ENCODE data around the gene UROC1. TPM values are rescaled to one million over a fixed set of nuclear protein-coding genes. Genes with fewer than 3 reads are reported as not detected.

Gene UROC1
- total RNA-seq, 1 donor from 2014 or later, result not detected

DNA sequence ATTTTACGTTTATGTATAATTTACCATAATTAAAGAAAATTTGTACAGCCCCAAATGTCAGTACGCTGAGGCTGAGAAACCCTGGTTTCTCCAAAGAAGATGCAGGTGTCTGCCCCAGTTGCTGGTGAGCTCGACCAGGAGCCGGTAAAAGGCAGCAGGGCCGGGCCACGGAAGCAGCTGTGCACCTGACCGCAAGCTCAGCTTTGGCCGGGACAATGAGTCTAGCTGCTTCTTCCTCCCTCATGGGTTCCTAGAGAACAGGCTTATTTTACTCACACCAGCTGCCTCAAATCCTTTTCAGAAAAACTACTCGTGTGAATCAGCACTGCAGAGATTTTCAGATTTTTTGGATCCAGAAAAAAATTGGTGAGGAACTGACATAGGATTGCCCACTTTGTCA, 23.8 kb downstream of the UROC1 start:
- Mint-ChIP-seq H3K9me3 (no peaks in the 10 kb centered on the region), H3K27me3 (ENCODE audit: low read depth) (peaks cover 1% of the 10 kb centered on the region), H3K27ac (no peak overlapping the region), H3K36me3 (no peaks in the 10 kb centered on the region), H3K4me3 (no peak overlapping the region), H3K4me1 (no peaks in the 10 kb centered on the region)
- DNase-seq (ENCODE audit: low spot score in 2 of 2, unreplicated experiment in 2 of 2), result no peak
- TF ChIP-seq, protein P1, sequence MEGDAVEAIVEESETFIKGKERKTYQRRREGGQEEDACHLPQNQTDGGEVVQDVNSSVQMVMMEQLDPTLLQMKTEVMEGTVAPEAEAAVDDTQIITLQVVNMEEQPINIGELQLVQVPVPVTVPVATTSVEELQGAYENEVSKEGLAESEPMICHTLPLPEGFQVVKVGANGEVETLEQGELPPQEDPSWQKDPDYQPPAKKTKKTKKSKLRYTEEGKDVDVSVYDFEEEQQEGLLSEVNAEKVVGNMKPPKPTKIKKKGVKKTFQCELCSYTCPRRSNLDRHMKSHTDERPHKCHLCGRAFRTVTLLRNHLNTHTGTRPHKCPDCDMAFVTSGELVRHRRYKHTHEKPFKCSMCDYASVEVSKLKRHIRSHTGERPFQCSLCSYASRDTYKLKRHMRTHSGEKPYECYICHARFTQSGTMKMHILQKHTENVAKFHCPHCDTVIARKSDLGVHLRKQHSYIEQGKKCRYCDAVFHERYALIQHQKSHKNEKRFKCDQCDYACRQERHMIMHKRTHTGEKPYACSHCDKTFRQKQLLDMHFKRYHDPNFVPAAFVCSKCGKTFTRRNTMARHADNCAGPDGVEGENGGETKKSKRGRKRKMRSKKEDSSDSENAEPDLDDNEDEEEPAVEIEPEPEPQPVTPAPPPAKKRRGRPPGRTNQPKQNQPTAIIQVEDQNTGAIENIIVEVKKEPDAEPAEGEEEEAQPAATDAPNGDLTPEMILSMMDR (IDR thresholded peaks at IDR 0.05; ENCODE audit: unreplicated experiment), result no peak

DNA sequence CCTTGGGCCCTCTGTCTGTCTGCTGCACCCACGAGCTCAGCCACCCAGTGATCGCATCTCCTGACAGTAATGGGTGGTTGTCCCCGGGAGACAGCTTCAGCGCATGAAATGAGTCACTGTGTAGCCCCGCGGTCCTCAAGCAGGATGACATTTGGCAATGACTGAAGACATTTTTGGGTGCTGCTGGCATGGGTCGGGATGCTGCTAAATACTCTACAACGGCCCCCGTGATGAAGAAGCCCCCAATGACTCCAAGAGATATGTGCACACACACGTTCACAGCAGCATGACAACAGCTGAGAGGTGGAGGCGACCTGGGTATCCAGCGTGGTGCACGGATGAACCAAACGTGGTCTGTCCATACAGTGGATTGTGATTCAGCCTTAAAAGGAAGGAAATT, 24.5 kb downstream of the UROC1 start:
- Mint-ChIP-seq H3K36me3 (no peaks in the 10 kb centered on the region), H3K27ac (no peak overlapping the region), H3K4me3 (no peak overlapping the region), H3K4me1 (no peaks in the 10 kb centered on the region), H3K9me3 (no peaks in the 10 kb centered on the region), H3K27me3 (ENCODE audit: low read depth) (peaks cover 1% of the 10 kb centered on the region)
- TF ChIP-seq, protein P1 (IDR thresholded peaks at IDR 0.05; ENCODE audit: unreplicated experiment), result no peak
- no peak for DNase-seq (ENCODE audit: low spot score in 2 of 2, unreplicated experiment in 2 of 2)

DNA sequence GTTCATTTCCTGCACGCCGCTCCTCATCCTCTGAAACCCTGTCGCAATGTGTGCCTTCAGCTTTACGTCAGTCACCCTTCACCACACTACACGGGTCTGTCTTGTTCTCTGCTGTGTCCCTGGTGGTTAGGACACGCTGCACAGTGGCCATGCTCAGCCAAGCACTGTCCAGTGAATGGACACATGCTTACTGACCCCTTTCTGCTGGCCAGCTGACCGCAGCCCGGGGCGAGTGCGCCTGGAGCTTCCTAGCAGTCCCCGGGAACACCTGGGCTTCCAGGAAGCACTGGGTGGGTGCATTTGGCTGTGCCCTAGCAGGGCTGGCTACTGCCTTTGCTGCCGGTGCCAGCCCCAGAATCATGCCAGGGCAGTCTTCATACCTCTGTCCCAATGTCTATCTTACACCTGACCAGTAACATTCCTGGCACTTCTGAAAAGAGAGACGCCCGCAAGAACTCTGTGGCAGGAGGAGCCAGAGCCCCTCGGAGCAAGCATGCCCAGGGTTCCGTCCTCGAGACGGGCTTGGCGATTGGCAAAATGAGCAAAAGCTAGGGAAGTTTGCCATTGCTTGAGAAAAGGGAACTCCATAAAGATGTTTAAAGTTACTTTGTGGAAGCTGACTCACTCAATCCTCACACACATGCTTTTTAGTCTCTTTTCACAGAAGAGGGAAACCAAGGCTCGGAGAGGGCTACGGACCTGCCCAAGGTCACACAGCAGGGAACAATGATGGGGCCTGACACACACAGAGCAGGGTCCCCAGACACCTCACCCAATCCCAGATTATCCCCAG, 26.2 kb downstream of the UROC1 start:
- Mint-ChIP-seq H3K4me1 (peaks cover 7% of the 10 kb centered on the region), H3K27me3 (ENCODE audit: low read depth) (peaks cover 1% of the 10 kb centered on the region), H3K27ac (no peak overlapping the region), H3K36me3 (no peaks in the 10 kb centered on the region), H3K9me3 (no peaks in the 10 kb centered on the region), H3K4me3 (no peak overlapping the region)
- TF ChIP-seq, protein P1 (IDR thresholded peaks at IDR 0.05; ENCODE audit: unreplicated experiment), result no peak
- DNase-seq (ENCODE audit: low spot score in 2 of 2, unreplicated experiment in 2 of 2), result no peak

DNA sequence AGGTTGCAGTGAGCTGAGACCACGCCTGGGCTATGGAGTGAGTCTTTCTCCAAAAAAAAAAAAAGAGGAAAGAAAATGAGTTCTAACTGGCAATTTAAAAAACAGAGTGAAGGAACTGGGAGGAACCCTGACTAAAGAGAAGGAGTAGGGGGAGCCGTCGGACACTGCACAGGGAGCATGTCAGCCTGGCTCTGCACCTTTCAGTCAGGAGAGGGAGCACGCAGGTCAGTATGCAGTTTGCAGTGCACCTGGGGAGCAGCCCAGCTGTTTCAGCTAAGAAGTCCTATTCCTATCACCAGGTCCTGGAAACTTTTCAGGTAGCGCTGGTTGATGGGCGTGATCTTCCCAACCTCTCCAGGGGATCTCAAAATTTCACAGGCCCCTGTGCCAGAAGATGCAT, 27.0 kb downstream of the UROC1 start:
- Mint-ChIP-seq H3K4me3 (no peak overlapping the region), H3K4me1 (peaks cover 9% of the 10 kb centered on the region), H3K36me3 (no peaks in the 10 kb centered on the region), H3K27ac (no peak overlapping the region), H3K9me3 (no peaks in the 10 kb centered on the region), H3K27me3 (ENCODE audit: low read depth) (peaks cover 1% of the 10 kb centered on the region)
- TF ChIP-seq, protein P1 (IDR thresholded peaks at IDR 0.05; ENCODE audit: unreplicated experiment), result no peak
- DNase-seq (ENCODE audit: low spot score in 2 of 2, unreplicated experiment in 2 of 2), result no peak

DNA sequence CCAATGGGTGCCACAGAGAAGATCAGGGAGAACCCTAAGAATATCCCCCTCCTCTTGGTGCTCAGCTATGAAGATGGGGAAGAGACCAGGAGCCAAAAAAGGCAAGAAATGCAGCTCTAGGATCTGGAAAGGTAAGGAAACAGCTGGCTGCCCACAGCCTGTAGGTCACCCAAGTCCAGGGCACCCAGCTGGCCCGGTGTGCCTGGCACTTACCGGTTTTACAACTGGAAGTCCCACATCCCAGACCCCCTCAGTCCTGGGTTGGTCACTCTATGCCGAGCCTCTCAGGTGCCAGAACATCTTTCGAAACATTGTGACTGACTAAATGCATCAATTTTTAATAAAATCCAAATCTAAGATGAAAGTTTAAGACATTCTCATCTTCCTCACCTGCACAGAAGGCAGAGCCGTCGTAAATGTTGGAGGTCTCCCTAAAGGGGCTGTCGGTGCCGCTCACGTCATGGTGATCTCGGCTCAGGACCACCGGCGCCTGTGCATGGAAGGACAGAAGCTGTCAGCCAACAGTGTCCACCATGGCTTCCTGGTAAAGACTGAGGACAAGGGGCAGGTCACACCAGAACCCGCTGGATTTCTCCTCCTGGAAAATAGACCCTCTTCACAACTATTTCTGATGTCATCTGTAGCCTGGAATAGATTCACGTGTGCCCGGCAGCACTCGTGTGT, 28.5 kb downstream of the UROC1 start:
- no peak overlapping the region for H3K4me3 Mint-ChIP-seq
- H3K27me3 Mint-ChIP-seq (ENCODE audit: low read depth), result peaks cover 1% of the 10 kb centered on the region
- no peaks in the 10 kb centered on the region for H3K36me3 Mint-ChIP-seq
- H3K9me3 Mint-ChIP-seq, result no peaks in the 10 kb centered on the region
- DNase-seq (ENCODE audit: low spot score in 2 of 2, unreplicated experiment in 2 of 2), result no peak
- TF ChIP-seq, protein P1 (IDR thresholded peaks at IDR 0.05; ENCODE audit: unreplicated experiment), result no peak
- H3K27ac Mint-ChIP-seq, result no peak overlapping the region
- H3K4me1 Mint-ChIP-seq, result peaks cover 9% of the 10 kb centered on the region
